ENCODE measurements around the gene BCKDHA.
"Not testable (repeated sequence)": the region's sequence is repeated elsewhere in the genome, so short reads cannot be mapped to it uniquely, and the experiment has no call there.

Gene BCKDHA

DNA sequence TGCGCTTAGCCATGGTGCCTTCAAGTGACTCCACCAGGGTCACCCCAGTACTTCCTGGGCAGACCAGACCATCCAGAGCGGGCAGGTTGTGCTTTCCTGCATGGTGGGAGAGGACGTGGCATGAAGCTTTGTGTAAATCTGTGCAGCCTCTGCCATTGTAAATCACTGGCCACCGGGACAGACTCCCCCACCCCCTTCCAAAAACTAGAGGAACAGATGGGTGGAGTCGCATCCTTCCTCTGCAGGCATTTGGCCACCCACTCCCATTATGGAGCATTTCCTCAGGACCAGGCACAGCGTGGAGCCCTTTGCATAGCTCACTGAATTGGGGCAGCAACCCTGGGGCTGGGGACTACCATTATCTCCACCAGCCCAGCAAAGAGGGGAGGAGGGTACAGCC lies 8.2 kb downstream of the BCKDHA start:
- no peak for DNase-seq (ENCODE audit: low spot score)

DNA sequence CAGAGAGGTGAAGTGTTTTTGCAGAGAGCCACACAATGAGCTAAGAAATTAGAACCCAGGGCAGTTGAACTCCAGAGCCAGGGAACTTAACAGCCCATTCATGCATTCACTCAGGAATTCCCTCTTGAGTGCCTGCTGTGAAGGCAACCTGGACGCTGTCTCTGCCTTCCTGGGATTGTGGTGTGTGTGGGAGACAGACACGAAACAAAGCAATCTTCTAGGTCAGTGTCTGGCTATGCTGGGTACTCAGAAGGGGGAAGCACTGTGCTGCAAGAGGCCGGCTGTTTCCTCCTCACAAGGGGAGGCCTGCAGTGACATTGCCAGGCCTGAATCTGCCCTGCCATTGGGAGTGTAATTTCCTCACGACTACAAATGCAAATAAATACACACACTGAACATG lies 9.7 kb downstream of the BCKDHA start:
- DNase-seq (ENCODE audit: low spot score) = no peak

DNA sequence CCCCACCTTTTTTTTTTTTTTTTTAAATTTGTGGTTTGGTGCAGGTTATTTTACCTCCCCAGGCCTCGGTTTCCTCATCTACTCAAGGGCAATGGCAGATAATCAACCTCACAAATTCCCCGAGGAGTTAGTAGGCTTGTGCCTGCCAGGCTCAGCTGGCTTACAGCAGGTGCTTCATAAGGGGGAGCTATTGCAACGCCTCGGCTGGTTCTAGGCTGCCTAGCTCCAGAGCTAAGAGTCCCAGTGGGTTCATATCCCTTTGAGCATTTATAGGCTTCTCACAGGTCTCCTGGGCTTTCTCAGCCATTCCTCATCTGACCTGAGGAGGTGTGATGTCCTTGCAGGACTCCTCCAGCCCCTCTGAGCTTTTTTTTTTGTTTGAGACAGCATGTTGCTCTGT lies 10.6 kb downstream of the BCKDHA start:
- DNase-seq (ENCODE audit: low spot score) = no peak

DNA sequence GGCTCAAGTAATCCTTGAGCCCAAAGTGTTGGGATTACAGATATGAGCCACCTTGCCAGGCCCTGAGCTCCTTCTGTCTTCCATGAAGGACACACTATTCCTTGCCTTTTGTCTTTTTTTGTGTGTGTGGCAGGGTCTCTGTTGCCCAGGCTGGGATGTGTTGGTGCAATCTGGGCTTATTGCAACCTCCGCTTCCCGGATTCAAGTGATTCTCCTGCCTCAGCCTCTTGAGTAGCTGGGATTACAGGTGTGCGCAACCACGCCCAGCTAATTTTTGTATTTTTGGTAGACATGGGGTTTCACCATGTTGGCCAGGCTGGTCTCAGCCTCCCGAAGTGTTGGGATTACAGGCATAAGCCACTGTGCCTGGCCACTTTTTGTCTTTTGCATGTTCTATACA lies 11.2 kb downstream of the BCKDHA start:
- DNase-seq (ENCODE audit: low spot score) = not testable (repeated sequence)

DNA sequence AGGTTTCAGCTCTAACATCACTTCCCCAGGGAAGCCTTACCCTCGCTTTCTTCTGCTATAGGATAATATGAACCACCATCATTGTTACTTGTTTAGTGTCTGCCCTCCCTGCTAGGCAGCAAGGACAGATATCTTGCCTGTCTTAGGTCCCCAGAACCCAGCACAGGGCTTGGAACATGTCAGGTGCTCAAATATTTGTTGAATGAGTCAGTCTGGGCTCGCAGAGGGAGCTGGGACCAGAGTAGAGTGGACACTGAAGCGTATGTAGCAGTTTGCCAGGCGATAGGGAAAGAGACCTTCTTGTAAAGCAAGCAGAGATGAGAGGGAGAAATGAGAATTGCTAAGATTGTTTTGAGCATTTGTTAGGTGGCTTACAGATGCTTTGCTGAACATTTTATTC lies 11.7 kb downstream of the BCKDHA start:
- no peak for DNase-seq (ENCODE audit: low spot score)

DNA sequence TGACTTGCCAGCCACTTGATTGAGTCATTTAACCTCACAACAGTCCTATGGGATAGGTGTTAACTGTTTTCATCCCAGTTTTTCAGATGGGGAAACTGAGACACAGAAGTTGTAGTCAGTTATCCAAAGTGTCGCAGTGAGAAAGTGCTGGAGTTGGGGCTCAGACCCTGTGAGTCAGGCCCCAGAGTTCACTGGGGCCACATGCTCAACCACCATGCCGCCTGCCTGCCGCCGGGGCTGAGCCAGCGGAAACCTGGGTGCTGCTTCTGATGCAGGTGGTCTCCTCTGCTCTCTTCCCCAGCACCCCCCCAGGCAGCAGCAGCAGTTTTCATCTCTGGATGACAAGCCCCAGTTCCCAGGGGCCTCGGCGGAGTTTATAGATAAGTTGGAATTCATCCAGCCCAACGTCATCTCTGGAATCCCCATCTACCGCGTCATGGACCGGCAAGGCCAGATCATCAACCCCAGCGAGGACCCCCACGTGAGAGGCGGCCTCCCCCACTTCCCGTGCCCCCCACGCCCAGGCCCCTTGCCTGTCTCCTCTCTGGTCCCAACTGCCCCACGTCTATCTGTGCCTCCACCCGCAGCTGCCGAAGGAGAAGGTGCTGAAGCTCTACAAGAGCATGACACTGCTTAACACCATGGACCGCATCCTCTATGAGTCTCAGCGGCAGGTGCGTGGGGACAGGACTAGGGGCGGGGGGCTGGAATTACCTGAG lies 12.9 kb downstream of the BCKDHA start:
- DNase-seq (ENCODE audit: low spot score) = no peak

DNA sequence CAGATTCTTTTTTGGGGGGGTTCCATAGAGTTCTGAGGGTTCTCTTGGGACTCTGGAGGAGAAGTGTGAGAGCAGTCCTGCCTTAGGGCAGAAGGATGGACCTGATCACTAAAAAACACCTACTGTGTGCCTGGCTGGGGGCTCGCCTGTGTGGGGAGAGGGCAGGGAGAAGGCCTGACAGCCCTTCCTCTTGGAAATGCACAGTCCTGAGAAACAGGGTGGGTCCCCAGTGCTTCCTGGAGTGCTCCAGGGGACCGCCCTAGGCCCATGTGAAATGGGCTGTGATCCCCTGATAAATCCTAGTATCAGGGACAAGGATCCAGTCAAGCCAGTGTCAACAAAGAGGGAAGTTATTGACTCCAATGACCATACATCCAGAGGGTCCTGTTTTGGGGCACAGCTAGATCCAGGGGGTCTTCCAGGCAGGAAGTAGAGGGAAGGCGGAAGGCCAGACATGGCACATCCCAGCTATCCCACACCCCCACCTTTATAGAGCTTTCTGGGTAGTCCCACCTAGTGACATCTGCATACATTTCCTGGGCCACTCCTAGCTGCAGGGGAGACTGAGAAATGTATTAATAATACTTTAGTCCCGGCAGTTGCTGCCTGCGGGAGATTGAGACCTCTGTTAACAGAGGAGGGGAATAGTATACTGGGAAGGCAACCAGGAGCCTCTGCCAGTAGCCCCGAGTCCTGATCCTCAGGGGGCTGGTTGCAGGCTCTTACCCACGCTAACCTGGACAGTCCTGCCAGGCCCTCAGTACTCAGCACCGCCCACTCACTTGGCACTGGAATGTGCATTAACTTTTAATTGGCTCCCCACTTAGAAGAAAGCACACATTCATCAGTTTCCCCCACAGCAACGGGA lies 13.7 kb downstream of the BCKDHA start:
- no peak for DNase-seq (ENCODE audit: low spot score)

DNA sequence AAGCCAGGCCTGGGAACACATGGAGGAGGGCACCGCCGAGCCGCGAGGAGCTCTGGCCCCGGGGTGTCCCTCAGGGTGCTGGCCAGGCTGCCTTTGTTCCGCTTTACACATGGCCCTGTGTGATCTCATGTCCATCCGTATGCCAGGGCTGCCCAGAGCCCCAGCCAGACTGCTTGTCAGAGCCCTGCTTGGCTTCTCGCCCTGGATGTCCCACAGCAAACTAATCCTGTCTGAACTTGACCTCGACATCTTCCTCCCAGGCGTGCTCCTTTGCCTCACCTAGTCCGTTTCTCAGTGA lies 14.3 kb downstream of the BCKDHA start:
- no peak for DNase-seq (ENCODE audit: low spot score)

DNA sequence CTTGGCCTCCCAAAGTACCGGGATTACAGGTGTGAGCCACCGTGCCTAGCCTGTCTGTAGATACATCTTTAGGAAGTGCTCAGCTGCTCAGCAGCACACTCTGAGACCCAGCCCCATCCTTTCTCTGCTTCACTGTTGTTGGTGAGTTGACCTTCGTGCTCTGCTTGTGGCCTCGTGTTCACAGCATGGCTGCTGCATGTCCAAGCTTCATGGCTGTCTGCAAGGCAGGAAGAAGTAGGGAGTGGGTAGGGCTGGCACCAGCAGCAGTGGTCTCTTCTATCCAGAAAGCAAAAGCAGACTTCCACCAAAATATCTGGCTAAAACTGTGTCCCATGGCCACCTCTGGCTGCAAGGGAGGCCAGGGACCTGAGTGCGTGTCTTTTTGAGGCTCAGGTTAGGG lies 15.3 kb downstream of the BCKDHA start:
- DNase-seq (ENCODE audit: low spot score) = no peak

DNA sequence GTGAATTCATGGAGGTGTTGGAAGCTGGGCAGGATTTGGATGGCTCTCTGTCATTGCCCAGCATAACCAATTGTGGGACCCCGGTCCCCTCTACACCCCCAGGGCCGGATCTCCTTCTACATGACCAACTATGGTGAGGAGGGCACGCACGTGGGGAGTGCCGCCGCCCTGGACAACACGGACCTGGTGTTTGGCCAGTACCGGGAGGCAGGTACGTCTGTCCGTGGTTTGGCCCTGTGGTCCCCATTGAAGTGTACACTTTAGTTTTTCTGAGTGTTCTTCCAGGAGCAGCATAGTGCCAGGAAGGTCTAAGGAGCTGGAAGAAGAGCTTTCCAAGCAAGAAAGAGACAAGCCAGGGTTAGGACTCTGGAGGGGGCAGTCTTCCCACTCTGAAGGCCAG lies 16.3 kb downstream of the BCKDHA start:
- DNase-seq (ENCODE audit: low spot score) = no peak

DNA sequence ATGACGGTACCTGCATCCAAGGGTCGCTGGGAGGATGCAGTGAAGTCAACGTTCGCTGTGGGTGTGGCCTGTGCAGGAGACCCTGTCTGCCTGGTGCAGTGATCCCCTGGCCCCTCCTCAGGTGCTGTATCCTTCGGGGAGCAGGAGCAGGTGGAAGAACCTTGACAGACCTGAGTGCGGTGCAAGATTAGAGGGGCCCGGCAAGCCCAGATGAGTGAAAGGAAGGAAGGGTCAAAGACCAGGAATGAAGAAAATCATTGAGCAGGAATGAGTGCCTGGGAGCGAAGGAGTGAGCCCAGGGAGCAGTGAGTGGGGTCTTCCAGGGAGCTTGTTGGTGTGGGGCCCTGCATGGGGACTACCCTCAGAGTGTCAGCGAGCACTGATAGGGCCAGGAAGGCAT lies 16.8 kb downstream of the BCKDHA start:
- no peak for DNase-seq (ENCODE audit: low spot score)

DNA sequence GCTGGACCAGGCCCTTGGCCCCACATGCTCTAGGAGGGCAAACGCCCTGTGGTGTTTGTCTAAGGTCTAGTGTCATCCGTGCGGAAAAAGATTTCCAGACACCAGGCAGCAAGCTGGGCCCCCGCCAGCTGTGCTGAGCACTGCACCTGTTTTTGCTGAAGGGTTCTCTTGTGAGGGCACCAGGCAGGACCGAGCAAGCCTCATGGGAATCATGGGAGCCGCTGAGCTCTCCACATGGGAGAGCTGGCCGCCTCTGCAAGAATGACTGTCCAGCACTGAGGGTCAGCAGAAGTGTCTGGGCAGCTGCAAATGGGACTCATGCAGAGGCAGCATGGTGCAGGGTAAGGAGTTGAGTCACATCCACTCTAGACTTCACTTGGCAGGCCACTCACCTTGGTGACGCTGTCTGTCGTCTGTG lies 17.5 kb downstream of the BCKDHA start:
- no peak for DNase-seq (ENCODE audit: low spot score)

DNA sequence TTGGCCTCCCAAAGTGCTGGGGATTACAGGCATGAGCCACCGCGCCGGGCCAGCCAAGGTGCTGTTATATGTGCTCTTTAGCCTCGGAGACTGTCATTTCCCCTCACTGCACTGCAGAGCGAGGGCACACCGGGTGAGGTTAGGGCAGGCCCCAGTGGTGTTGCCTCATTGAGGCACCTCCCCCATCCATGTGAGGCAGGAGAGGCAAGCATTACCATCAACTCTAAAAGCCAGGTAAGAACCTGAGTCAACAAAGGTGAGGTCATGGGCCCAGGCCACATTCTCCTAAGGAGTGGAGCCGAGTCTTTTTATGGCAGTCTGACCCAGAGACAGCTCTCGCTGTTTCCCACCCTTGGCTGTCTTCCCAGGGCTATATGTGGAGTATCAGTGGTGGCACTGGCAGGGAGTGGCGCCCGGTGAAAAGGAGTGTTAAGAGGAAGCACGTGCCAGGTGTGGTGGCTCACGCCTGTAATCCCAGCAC lies 18.6 kb downstream of the BCKDHA start:
- DNase-seq (ENCODE audit: low spot score) = no peak

DNA sequence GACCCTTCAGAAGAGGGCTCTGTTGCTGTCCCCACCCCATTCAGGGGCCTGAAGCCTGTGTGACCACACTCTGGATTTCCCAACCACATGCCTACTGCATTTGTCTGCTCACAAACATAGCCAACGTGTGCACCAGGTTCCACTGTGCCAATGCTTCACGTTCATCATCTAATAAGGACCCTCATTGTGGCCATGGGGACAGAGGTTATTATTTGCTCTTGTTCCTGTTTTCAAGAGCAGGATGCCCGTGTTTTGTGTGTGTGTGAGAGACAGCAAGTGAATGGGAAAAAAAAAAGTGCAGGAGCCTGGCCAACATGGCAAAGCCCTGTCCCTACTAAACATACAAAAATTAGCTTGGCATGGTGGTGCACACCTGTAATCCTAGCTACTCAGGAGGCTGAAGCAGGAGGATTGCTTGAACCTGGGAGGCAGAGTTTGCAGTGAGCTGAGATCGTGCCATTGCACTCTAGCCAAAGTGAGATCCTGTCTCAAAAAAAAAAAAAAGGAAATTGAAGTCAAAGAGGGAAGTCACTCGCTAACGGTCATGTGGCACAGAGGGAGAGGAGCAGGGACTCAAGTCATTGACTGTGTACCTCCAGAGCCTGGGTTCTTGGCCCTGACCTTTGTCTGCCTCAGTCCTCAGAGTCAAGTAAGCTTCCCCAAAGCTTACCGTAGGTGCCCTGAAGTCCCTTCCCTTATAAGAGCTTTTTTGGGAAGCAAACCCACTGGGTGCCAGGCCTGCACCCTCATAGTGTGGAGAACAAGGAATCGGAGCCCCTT lies 22.7 kb downstream of the BCKDHA start:
- DNase-seq (ENCODE audit: low spot score) = no peak

DNA sequence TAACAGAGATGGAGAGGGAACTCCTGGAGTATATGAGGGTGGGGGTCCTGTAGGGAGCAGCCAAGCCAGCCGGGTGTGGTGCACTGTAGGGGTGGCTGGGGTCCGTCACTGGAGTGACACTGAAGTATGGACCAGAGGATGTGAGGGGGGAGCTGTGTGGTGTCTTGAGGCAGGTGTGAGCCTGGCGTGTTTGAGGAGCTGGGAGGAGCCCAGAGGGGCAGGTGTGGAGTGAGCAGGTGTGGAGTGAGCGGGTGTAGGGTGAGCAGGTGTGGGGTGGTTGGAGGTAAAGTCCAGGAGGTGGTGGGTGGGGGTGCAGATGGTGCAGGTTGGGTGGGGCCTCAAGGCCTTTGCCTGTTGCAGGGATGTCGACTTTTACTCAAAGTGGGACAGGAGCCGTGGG lies 23.7 kb downstream of the BCKDHA start:
- no peak for DNase-seq (ENCODE audit: low spot score)

DNA sequence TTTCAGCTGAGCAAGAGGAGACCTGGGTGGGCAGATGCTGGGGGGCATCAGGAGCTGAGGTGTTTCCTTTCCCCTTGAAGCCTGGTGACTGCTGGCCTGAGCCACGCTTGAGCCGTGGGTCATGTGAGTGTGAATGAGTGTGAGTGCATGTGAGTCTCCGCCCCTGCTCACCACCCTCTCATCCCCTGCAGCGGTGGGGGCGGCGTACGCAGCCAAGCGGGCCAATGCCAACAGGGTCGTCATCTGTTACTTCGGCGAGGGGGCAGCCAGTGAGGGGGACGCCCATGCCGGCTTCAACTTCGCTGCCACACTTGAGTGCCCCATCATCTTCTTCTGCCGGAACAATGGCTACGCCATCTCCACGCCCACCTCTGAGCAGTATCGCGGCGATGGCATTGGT lies 24.4 kb downstream of the BCKDHA start:
- DNase-seq (ENCODE audit: low spot score) = no peak

DNA sequence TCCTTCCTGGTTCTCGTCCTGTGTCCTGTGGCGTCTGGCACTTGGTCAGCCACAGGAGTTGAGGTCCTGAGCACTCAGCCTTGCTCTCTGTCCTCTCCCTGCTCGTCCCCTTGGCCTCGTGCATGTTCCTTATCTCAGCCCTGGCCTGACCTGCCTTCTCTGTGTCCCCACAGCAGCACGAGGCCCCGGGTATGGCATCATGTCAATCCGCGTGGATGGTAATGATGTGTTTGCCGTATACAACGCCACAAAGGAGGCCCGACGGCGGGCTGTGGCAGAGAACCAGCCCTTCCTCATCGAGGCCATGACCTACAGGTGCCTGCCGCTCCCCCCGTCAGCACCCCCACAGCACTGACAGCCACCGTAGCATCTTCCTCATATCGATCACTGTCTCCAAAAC lies 24.8 kb downstream of the BCKDHA start:
- no peak for DNase-seq (ENCODE audit: low spot score)

DNA sequence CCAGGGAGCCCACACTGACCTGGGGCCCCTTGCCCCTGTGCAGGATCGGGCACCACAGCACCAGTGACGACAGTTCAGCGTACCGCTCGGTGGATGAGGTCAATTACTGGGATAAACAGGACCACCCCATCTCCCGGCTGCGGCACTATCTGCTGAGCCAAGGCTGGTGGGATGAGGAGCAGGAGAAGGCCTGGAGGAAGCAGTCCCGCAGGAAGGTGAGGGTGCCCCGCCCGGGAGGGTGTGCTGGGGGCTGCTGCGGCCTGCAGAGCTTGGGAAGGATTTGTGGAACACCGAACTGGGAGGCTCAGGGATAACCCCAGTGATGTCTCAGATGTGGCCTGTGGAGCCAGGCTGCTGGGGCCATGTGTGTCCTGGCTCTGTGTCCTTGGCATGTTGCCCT lies 25.3 kb downstream of the BCKDHA start:
- no peak for DNase-seq (ENCODE audit: low spot score)

DNA sequence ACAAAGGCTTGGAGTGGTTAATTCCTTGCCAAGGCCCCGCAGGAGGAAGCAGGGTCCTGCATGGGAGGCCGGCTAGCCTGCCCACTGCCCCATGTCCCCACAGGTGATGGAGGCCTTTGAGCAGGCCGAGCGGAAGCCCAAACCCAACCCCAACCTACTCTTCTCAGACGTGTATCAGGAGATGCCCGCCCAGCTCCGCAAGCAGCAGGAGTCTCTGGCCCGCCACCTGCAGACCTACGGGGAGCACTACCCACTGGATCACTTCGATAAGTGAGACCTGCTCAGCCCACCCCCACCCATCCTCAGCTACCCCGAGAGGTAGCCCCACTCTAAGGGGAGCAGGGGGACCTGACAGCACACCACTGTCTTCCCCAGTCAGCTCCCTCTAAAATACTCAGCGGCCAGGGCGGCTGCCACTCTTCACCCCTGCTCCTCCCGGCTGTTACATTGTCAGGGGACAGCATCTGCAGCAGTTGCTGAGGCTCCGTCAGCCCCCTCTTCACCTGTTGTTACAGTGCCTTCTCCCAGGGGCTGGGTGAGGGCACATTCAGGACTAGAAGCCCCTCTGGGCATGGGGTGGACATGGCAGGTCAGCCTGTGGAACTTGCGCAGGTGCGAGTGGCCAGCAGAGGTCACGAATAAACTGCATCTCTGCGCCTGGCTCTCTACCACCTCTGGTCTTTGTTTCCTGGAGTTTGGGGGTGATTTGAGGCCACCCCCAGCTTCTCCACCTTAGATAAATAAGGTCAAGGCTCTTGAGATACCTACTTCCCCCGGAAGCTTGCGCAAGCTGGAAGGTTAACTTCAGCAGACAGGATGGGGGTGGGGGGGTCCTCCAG lies 26.9 kb downstream of the BCKDHA start:
- no peak for DNase-seq (ENCODE audit: low spot score)

DNA sequence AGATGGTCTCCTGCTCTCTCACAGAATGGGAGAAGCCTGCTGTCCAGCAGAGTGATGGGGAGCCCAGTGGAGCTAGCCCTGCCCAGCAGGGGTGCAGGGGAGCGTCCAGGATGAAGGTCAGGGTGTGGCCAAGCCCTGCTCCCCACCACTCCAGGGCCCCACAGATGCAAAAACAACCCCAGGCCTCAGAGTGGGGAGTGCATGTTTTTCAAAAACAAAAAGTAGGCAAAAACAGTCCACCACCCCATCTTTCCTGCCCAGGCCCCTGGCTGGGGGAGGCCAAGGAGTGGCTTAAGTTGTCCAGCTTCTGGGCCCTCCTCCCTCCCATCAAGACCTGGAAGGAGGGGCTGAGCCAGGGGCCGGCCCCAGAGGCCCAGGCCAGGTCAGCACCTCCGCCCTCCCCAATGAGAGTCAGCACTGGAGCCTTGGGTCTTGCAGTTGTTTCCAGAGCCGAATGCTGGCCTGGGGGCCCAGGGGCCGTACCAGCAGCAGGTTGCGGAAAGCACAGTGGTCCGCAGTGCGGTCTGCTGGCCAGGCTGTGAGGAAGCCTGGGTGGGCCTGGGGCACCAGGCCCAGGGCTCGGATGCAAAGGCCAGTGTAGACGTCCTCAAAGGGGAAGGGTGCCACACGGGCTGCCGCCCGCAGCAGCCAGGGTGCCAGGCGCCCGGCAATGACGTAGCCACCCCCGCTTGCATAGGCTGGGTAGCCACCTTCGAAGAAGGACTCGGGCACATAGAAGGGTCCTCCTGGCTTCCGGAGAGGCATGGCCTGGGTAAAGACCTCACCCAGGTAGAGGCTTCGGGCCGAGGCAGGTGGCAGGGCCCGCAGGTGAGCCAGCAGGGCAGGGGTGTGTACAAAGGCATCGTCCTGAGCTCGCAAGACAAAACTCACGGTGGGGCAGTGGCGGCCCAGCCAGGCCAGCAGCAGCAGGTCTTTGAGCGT lies 27.8 kb downstream of the BCKDHA start:
- DNase-seq (ENCODE audit: low spot score) = no peak

Data from germinal center (tissue), 1 donor.